ENCODE results near the gene DBH. TPM values are rescaled to one million over a fixed set of nuclear protein-coding genes. Genes with fewer than 3 reads are reported as not detected.

The DBH gene
- total and polyA plus RNA-seq, 10 of the 15 experiments (the other 5 are each of a cell fraction or from before 2014, with no cell fraction given) = not detected

DNA sequence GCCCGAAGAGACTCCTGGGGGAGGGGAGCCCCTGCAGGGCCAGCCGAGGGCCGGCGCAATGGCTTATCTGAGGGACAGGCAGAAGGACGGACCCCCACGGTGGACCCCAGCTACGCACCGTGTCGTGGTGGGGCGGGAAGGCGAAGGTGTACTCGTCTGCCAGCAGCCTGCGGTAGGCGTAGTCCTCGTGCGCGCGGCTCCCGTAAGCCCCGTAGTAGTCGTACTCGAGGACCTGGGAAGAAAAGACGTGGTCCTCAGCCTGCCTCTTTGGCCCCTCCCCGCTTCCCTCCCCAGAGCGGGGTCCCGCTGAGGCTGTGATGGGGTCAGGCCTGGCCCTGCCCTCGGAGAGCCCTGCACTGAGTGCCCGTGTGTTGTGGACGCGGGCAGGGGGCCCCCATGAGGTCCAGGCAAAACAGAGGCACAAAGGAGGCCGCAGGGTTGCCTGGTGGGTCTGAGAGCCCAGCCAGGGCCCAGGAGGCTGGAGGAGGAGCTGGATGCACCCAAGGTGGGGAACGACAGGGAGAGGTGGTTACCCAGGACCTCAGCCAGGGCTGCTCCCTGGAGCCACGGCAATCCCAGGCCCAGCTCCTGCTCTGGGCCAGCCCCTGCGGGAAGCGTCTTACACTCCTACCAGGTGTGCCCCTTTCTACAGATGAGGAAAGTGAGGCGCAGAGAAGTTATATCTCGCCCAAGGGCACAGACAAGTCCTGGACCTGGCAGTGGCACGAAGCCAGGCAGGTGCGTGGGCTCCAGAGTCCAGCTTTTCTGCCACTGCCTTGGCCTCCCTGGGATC, 66.8 kb downstream of the DBH start:
- TF ChIP-seq, protein P1, sequence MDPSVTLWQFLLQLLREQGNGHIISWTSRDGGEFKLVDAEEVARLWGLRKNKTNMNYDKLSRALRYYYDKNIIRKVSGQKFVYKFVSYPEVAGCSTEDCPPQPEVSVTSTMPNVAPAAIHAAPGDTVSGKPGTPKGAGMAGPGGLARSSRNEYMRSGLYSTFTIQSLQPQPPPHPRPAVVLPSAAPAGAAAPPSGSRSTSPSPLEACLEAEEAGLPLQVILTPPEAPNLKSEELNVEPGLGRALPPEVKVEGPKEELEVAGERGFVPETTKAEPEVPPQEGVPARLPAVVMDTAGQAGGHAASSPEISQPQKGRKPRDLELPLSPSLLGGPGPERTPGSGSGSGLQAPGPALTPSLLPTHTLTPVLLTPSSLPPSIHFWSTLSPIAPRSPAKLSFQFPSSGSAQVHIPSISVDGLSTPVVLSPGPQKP (IDR thresholded peaks at IDR 0.05; ENCODE audit: low read depth, low read length) = no peak
- ChIA-PET RAD21 (ENCODE audit: unreplicated experiment) (no interaction called here), POLR2A (no interaction called here), SMC1A (ENCODE audit: uncharacterized antibody, unreplicated experiment) (no interaction called here), CTCF (no interaction called here)
- in situ Hi-C loops (cut with MboI) (no loop called here), intact Hi-C loops (cut with micrococcal nuclease; ENCODE audit: unreplicated experiment) (no loop called here)
- H3K9ac ChIP-seq (ENCODE audit: control insufficient read depth, insufficient read depth, low read length) = no peak overlapping the region
- FAIRE-seq = no peak
- H3K27me3 ChIP-seq (replicated peaks in 1 of 2; ENCODE audit: control insufficient read depth in 2 of 2, insufficient read depth in 2 of 2, low read length in 1 of 2) = peaks cover 10 to 24% of the 10 kb centered on the region in 2 experiments
- no peaks in the 10 kb centered on the region for H3K36me3 ChIP-seq (ENCODE audit: control insufficient read depth in 2 of 2, insufficient read depth in 2 of 2, low read length in 1 of 2)
- H4K20me1 ChIP-seq (ENCODE audit: control insufficient read depth, insufficient read depth) = no peaks in the 10 kb centered on the region
- no peaks in the 10 kb centered on the region for H3K9me3 ChIP-seq (replicated peaks; ENCODE audit: control insufficient read depth, insufficient read depth, low read length)
- no peak for ATAC-seq
- H3K4me3 ChIP-seq = no peak overlapping the region
- no peak overlapping the region for H2AFZ ChIP-seq (ENCODE audit: control insufficient read depth, low read depth, low read length)
- no peak for DNase-seq (ENCODE audit: low read depth, low spot score)
- 41% methylated on average over 38 of the region's 39 CpGs for WGBS (ENCODE audit: insufficient coverage, insufficient replicate concordance, low lambda C conversion rate, missing lambda C conversion rate)
- no peaks in the 10 kb centered on the region for H3K4me1 ChIP-seq (ENCODE audit: control insufficient read depth, insufficient read depth, low read length)
- no TSS peak for BruUV-seq (replicated peaks)
- H3K79me2 ChIP-seq (ENCODE audit: control insufficient read depth, insufficient read depth, low read length) = no peaks in the 10 kb centered on the region
- H3K27ac ChIP-seq (ENCODE audit: control insufficient read depth, insufficient read depth) = no peak overlapping the region
- no peak overlapping the region for H3K4me2 ChIP-seq (ENCODE audit: control insufficient read depth, insufficient read depth)

DNA sequence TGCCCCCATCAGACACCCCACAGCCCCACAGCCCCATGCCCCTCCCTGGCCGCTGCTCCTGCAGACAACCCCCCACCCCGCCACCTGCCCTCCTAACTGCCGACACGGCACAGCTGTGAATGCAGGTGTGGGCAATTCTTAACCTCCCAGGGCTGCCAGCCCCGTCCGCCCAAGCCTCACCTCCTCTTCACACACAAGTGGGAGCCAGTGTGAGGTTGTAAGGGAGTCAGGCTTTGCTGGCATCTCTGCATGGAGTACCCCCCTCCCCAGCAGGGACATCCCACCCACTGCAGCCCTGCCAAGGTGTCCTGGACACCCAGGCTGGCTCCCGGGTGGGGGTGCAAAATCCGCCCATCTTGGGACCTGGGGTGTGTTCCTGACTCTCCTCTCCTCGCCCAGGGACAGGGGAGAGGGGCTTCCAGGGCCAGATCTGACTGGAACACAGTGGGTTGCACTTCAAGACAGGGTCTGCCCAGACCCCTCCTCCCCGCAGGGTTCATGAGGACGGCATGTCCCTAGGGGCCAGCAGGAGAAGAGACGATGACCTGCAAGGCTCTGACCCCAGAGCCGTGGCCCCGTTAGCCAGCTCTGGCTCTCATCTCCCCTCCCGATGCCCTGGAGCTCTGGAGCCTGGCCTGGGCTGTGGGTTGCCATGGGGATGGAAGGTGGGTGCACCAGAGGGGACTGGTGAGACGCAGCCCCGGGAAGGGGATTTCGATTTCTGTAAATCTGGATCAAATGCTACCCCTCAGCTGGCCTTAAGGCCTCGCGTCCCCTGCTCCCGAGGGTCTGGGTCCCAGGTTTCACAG, 67.6 kb downstream of the DBH start:
- ChIA-PET CTCF (no interaction called here), SMC1A (ENCODE audit: uncharacterized antibody, unreplicated experiment) (no interaction called here), RAD21 (ENCODE audit: unreplicated experiment) (no interaction called here), POLR2A (no interaction called here)
- H3K9ac ChIP-seq (ENCODE audit: control insufficient read depth, insufficient read depth, low read length) = no peak overlapping the region
- H3K79me2 ChIP-seq (ENCODE audit: control insufficient read depth, insufficient read depth, low read length) = no peaks in the 10 kb centered on the region
- H3K36me3 ChIP-seq (ENCODE audit: control insufficient read depth in 2 of 2, insufficient read depth in 2 of 2, low read length in 1 of 2) = no peaks in the 10 kb centered on the region
- in situ Hi-C loops (cut with MboI) = no loop called here
- H3K4me1 ChIP-seq (ENCODE audit: control insufficient read depth, insufficient read depth, low read length) = no peaks in the 10 kb centered on the region
- no peak overlapping the region for H3K4me3 ChIP-seq
- ATAC-seq = no peak
- H3K27me3 ChIP-seq (replicated peaks in 1 of 2; ENCODE audit: control insufficient read depth in 2 of 2, insufficient read depth in 2 of 2, low read length in 1 of 2) = peaks cover 10 to 24% of the 10 kb centered on the region in 2 experiments
- no peak for FAIRE-seq
- BruUV-seq (replicated peaks) = no TSS peak
- no peaks in the 10 kb centered on the region for H3K9me3 ChIP-seq (replicated peaks; ENCODE audit: control insufficient read depth, insufficient read depth, low read length)
- H4K20me1 ChIP-seq (ENCODE audit: control insufficient read depth, insufficient read depth) = no peaks in the 10 kb centered on the region
- DNase-seq (ENCODE audit: low read depth, low spot score) = no peak
- no peak overlapping the region for H3K4me2 ChIP-seq (ENCODE audit: control insufficient read depth, insufficient read depth)
- no peak overlapping the region for H2AFZ ChIP-seq (ENCODE audit: control insufficient read depth, low read depth, low read length)
- intact Hi-C loops (cut with micrococcal nuclease; ENCODE audit: unreplicated experiment) = no loop called here
- H3K27ac ChIP-seq (ENCODE audit: control insufficient read depth, insufficient read depth) = no peak overlapping the region
- WGBS (ENCODE audit: insufficient coverage, insufficient replicate concordance, low lambda C conversion rate, missing lambda C conversion rate) = 19% methylated on average over 16 of the region's 21 CpGs
- TF ChIP-seq GATAD2B (conservative IDR thresholded peaks at IDR 0.05; ENCODE audit: low read depth) (no peak), TCF7 (IDR thresholded peaks at IDR 0.05; ENCODE audit: borderline replicate concordance) (no peak), MTA3 (IDR thresholded peaks at IDR 0.05; ENCODE audit: borderline replicate concordance, low read length) (no peak), MXI1 (IDR thresholded peaks at IDR 0.05; ENCODE audit: low read depth, low read length) (no peak), NRF1 (conservative IDR thresholded peaks at IDR 0.05; ENCODE audit: low read depth, low read length) (no peak), RAD51 (IDR thresholded peaks at IDR 0.05) (no peak), IKZF1 (conservative IDR thresholded peaks at IDR 0.05) (no peak), POLR2A (IDR thresholded peaks at IDR 0.05; ENCODE audit: low read depth, low read length) (no peak), SRF (IDR thresholded peaks at IDR 0.05; ENCODE audit: low read depth in 2 of 2, low read length in 2 of 2) (no peak), BMI1 (IDR thresholded peaks at IDR 0.05; ENCODE audit: borderline replicate concordance) (no peak), JUND (IDR thresholded peaks at IDR 0.05; ENCODE audit: low read depth, low read length) (no peak)
- TF ChIP-seq, protein P2, sequence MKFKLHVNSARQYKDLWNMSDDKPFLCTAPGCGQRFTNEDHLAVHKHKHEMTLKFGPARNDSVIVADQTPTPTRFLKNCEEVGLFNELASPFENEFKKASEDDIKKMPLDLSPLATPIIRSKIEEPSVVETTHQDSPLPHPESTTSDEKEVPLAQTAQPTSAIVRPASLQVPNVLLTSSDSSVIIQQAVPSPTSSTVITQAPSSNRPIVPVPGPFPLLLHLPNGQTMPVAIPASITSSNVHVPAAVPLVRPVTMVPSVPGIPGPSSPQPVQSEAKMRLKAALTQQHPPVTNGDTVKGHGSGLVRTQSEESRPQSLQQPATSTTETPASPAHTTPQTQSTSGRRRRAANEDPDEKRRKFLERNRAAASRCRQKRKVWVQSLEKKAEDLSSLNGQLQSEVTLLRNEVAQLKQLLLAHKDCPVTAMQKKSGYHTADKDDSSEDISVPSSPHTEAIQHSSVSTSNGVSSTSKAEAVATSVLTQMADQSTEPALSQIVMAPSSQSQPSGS (IDR thresholded peaks at IDR 0.05; ENCODE audit: low read length) = no peak
- TF ChIP-seq, protein P1 (IDR thresholded peaks at IDR 0.05; ENCODE audit: low read depth, low read length) = no peak
